ENCODE data around the gene LRPAP1.

LRPAP1 gene

GRCh38 chr4:3518941-3519340, 13.3 kb downstream of the LRPAP1 start:
- H3K4me3 ChIP-seq (ENCODE audit: insufficient read depth, low read depth, low read length), result no peak overlapping the region

GRCh38 chr4:3518511-3518880, 13.7 kb downstream of the LRPAP1 start:
- Histone ChIP-seq H3K27ac (ENCODE audit: insufficient read depth, low read depth, low read length, poor library complexity, severe bottlenecking) (no peak overlapping the region), H3K27me3 (ENCODE audit: control insufficient read depth, insufficient read depth, low read length, poor library complexity, severe bottlenecking) (no peaks in the 10 kb centered on the region), H3K4me1 (ENCODE audit: control insufficient read depth, insufficient read depth, low read length) (no peaks in the 10 kb centered on the region), H3K4me3 (ENCODE audit: insufficient read depth, low read depth, low read length) (no peak overlapping the region), H3K36me3 (ENCODE audit: control insufficient read depth, insufficient read depth, low read length) (peaks cover 23% of the 10 kb centered on the region), H3K9me3 (ENCODE audit: control insufficient read depth, low read length) (no peaks in the 10 kb centered on the region)
- 92 to 93% methylated on average over 9 to 11 of the region's 11 CpGs for WGBS, 2 experiments

More at GRCh38 chr4:3518941-3519340, 13.3 kb downstream of the LRPAP1 start:
- Histone ChIP-seq H3K36me3 (ENCODE audit: control insufficient read depth, insufficient read depth, low read length) (peaks cover 23% of the 10 kb centered on the region), H3K4me1 (ENCODE audit: control insufficient read depth, insufficient read depth, low read length) (no peaks in the 10 kb centered on the region), H3K9me3 (ENCODE audit: control insufficient read depth, low read length) (no peaks in the 10 kb centered on the region), H3K27ac (ENCODE audit: insufficient read depth, low read depth, low read length, poor library complexity, severe bottlenecking) (no peak overlapping the region), H3K27me3 (ENCODE audit: control insufficient read depth, insufficient read depth, low read length, poor library complexity, severe bottlenecking) (no peaks in the 10 kb centered on the region)
- 95% methylated on average over 18 of the region's 18 CpGs for WGBS, 2 experiments

DNA sequence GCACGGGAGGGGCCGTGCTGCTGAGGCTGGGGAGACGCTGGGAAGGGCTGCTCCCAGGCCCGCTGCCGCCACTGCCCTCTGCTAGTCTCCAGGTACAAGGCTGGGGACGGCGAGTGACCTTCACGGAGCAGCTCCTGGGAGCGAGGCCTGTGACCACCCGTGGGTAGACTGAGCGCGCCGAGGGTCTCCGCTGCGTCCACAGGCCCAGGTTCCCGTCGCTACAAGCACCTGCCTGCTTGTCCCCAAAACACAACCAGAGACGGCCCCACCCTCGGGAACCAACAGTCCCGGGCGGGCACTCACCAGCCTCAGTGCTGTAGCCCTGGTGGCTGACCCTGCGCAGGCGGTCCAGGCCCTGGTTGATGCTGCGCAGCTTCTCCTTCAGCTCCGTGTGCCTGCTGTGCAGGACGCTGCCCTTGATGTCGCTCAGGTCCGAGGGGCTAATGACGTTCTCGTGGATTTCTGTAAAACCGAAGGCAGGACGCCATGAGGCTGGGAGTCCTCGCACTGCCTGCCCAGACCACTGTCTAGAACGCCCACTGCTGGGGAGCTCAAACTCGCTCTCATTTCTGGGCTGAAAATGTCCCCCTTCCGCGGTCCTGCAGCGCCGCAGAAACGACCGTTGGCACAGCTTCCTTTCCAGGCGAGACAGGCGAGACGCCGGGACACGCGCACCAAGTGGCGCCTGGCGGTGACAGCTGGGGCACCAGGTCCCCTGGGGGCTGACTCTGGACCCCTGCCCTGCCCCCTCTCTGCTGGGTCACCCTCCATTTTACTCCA, 14.3 kb downstream of the LRPAP1 start:
- Histone ChIP-seq H3K4me3 (ENCODE audit: insufficient read depth, low read depth, low read length) (no peak overlapping the region), H3K27me3 (ENCODE audit: control insufficient read depth, insufficient read depth, low read length, poor library complexity, severe bottlenecking) (no peaks in the 10 kb centered on the region), H3K36me3 (ENCODE audit: control insufficient read depth, insufficient read depth, low read length) (peaks cover 26% of the 10 kb centered on the region), H3K4me1 (ENCODE audit: control insufficient read depth, insufficient read depth, low read length) (no peaks in the 10 kb centered on the region), H3K9me3 (ENCODE audit: control insufficient read depth, low read length) (no peaks in the 10 kb centered on the region), H3K27ac (ENCODE audit: insufficient read depth, low read depth, low read length, poor library complexity, severe bottlenecking) (no peak overlapping the region)
- WGBS, 2 experiments, result 95 to 96% methylated on average over 49 of the region's 49 CpGs

GRCh38 chr4:3516836-3517730, 15.1 kb downstream of the LRPAP1 start:
- Histone ChIP-seq H3K4me3 (ENCODE audit: insufficient read depth, low read depth, low read length) (no peak overlapping the region), H3K27ac (ENCODE audit: insufficient read depth, low read depth, low read length, poor library complexity, severe bottlenecking) (no peak overlapping the region), H3K27me3 (ENCODE audit: control insufficient read depth, insufficient read depth, low read length, poor library complexity, severe bottlenecking) (no peaks in the 10 kb centered on the region), H3K36me3 (ENCODE audit: control insufficient read depth, insufficient read depth, low read length) (peaks cover 34% of the 10 kb centered on the region), H3K4me1 (ENCODE audit: control insufficient read depth, insufficient read depth, low read length) (no peaks in the 10 kb centered on the region), H3K9me3 (ENCODE audit: control insufficient read depth, low read length) (no peaks in the 10 kb centered on the region)
- 94 to 96% methylated on average over 29 of the region's 29 CpGs for WGBS, 2 experiments

GRCh38 chr4:3516061-3516835, 16.0 kb downstream of the LRPAP1 start:
- Histone ChIP-seq H3K27me3 (ENCODE audit: control insufficient read depth, insufficient read depth, low read length, poor library complexity, severe bottlenecking) (no peaks in the 10 kb centered on the region), H3K27ac (ENCODE audit: insufficient read depth, low read depth, low read length, poor library complexity, severe bottlenecking) (no peak overlapping the region), H3K4me3 (ENCODE audit: insufficient read depth, low read depth, low read length) (no peak overlapping the region), H3K9me3 (ENCODE audit: control insufficient read depth, low read length) (no peaks in the 10 kb centered on the region), H3K4me1 (ENCODE audit: control insufficient read depth, insufficient read depth, low read length) (no peaks in the 10 kb centered on the region), H3K36me3 (ENCODE audit: control insufficient read depth, insufficient read depth, low read length) (peaks cover 36% of the 10 kb centered on the region)
- WGBS, 2 experiments, result 95% methylated on average over 32 of the region's 32 CpGs

DNA sequence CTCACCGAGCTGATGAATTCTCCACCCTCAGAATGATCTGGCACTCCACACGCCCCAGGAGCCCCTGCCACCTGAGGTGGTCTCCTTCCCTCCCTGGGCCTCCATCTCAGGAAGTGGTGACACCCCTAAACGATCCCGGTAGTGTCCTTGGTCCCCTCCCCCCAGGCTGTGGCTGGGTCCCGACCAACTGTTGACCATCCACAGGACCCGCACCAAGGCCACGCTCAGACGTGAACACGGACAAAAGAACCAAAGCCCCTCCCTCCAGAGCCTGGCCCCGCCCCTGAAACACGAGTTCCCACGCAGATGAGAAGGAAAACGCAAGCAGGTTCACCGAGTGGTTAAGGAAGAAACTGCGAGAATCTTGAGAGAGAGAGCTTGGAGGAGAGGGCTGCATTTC, 16.6 kb downstream of the LRPAP1 start:
- Histone ChIP-seq H3K4me3 (ENCODE audit: insufficient read depth, low read depth, low read length) (no peak overlapping the region), H3K36me3 (ENCODE audit: control insufficient read depth, insufficient read depth, low read length) (peaks cover 38% of the 10 kb centered on the region), H3K9me3 (ENCODE audit: control insufficient read depth, low read length) (no peaks in the 10 kb centered on the region), H3K27me3 (ENCODE audit: control insufficient read depth, insufficient read depth, low read length, poor library complexity, severe bottlenecking) (no peaks in the 10 kb centered on the region), H3K4me1 (ENCODE audit: control insufficient read depth, insufficient read depth, low read length) (no peaks in the 10 kb centered on the region), H3K27ac (ENCODE audit: insufficient read depth, low read depth, low read length, poor library complexity, severe bottlenecking) (no peak overlapping the region)
- 81 to 85% methylated on average over 15 of the region's 15 CpGs for WGBS, 2 experiments

GRCh38 chr4:3514806-3515501, 17.3 kb downstream of the LRPAP1 start:
- WGBS, 2 experiments, result 87 to 88% methylated on average over 31 of the region's 31 CpGs
- Histone ChIP-seq H3K9me3 (ENCODE audit: control insufficient read depth, low read length) (no peaks in the 10 kb centered on the region), H3K27ac (ENCODE audit: insufficient read depth, low read depth, low read length, poor library complexity, severe bottlenecking) (no peak overlapping the region), H3K27me3 (ENCODE audit: control insufficient read depth, insufficient read depth, low read length, poor library complexity, severe bottlenecking) (no peaks in the 10 kb centered on the region), H3K36me3 (ENCODE audit: control insufficient read depth, insufficient read depth, low read length) (peaks cover 40% of the 10 kb centered on the region), H3K4me1 (ENCODE audit: control insufficient read depth, insufficient read depth, low read length) (no peaks in the 10 kb centered on the region), H3K4me3 (ENCODE audit: insufficient read depth, low read depth, low read length) (no peak overlapping the region)

DNA sequence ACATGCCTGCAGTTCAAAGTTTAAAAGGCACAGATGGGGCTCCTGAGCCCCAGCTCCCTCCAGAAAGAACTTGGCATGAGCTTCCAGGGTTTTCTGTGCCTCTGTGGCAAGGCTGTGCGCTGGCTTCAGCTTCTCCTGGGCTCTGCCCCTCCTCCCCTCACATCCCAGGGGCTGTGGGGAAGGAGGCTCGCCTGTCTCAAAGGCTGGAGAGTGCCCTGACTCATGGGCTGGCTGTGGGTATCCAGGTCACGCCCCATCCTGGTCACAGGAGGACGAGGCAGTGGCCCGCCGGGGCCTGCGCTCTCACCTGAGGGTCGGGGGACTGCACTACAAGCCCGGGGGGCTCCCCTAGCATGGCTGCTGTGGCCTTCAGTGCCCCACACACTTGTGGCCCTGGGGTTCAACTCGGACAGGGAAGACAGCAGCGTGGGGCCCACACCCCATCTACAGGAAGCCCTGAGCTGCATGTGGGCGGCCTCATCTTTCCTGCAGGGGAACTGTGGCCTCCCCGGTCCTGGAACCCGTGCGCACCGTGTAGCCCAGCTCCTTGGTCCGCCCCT, 17.9 kb downstream of the LRPAP1 start:
- no peaks in the 10 kb centered on the region for H3K9me3 ChIP-seq (ENCODE audit: control insufficient read depth, low read length)
- no peak overlapping the region for H3K4me3 ChIP-seq (ENCODE audit: insufficient read depth, low read depth, low read length)
- no peaks in the 10 kb centered on the region for H3K27me3 ChIP-seq (ENCODE audit: control insufficient read depth, insufficient read depth, low read length, poor library complexity, severe bottlenecking)
- H3K27ac ChIP-seq (ENCODE audit: insufficient read depth, low read depth, low read length, poor library complexity, severe bottlenecking), result no peak overlapping the region
- 96 to 97% methylated on average over 17 of the region's 17 CpGs for WGBS, 2 experiments
- peaks cover 40% of the 10 kb centered on the region for H3K36me3 ChIP-seq (ENCODE audit: control insufficient read depth, insufficient read depth, low read length)
- no peaks in the 10 kb centered on the region for H3K4me1 ChIP-seq (ENCODE audit: control insufficient read depth, insufficient read depth, low read length)

DNA sequence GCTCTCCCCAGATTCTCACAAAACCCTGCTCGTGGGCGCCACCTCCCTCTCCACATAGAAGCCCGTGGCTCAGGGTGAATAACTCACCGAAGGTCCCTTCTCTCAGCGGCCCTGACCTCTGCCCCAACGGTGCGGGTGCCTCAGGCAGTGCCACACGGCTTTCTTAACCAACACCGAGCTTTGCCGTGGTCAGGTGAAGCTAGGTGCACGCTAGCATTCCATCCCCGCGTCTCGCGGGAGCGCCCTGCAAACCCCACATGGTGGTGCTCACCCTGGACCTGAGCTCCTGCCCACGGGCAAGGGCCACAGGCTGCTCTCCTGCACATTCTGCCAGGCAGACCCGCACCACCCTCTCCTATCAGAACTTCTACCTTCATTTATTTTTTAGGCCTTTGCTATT, 18.4 kb downstream of the LRPAP1 start:
- WGBS, 2 experiments, result 94 to 96% methylated on average over 18 of the region's 18 CpGs
- Histone ChIP-seq H3K36me3 (ENCODE audit: control insufficient read depth, insufficient read depth, low read length) (peaks cover 40% of the 10 kb centered on the region), H3K27me3 (ENCODE audit: control insufficient read depth, insufficient read depth, low read length, poor library complexity, severe bottlenecking) (no peaks in the 10 kb centered on the region), H3K4me1 (ENCODE audit: control insufficient read depth, insufficient read depth, low read length) (no peaks in the 10 kb centered on the region), H3K27ac (ENCODE audit: insufficient read depth, low read depth, low read length, poor library complexity, severe bottlenecking) (no peak overlapping the region), H3K4me3 (ENCODE audit: insufficient read depth, low read depth, low read length) (no peak overlapping the region), H3K9me3 (ENCODE audit: control insufficient read depth, low read length) (no peaks in the 10 kb centered on the region)

Measured in ectodermal cell (in vitro differentiated cells).